GM13976 (cell line): ENCODE results near the gene RYR3.

Source experiments
- DNase-seq: peaks from one replicate; pipeline ENCODE4 v3.0.0; 2012; ENCODE audit warnings: low spot score
- CTCF ChIP-seq: IDR thresholded peaks from 2 replicates; pipeline ENCODE4 v1.5.1; 2012; ENCODE audit warnings: borderline replicate concordance, mild to moderate bottlenecking; ENCODE audit not compliant: insufficient read depth; ENCODE audit errors: extremely low read depth, missing control alignments, control extremely low read depth
- in situ Hi-C: fragments of 300-500 bp; cut with MboI; formaldehyde crosslinking; loops from one replicate; pipeline ENCODE4 v1.12.0; 2022; ENCODE audit warnings: low sequenced_read_pairs, mixed read lengths, inconsistent platforms; ENCODE audit not compliant: unreplicated experiment

Gene RYR3

DNA sequence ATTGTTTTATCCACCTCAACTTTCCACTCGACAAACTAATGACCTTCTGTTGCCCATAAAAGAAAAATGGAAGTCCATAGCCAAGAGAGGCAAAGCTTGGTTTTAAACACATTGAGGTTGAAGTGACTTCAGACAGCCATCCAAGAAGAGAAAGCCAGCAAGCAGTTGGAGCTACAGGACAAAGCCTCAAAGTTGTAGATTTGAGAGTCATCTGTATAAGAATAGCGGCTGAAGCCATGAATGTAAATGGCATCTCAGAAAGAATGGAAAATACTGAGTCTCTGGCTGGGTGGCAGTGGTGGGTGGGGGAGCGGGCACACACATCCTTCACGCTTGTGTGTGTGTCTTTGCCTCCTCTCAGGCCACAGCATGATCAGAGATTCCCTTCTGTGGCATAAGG lies 533.4 kb downstream of the RYR3 start:
- no peak for TF ChIP-seq CTCF
- in situ Hi-C loops = no loop called here
- DNase-seq = no peak

GRCh38 chr15:33844597-33844996 lies 533.8 kb downstream of the RYR3 start:
- TF ChIP-seq CTCF = no peak
- in situ Hi-C loops = no loop called here
- no peak for DNase-seq

DNA sequence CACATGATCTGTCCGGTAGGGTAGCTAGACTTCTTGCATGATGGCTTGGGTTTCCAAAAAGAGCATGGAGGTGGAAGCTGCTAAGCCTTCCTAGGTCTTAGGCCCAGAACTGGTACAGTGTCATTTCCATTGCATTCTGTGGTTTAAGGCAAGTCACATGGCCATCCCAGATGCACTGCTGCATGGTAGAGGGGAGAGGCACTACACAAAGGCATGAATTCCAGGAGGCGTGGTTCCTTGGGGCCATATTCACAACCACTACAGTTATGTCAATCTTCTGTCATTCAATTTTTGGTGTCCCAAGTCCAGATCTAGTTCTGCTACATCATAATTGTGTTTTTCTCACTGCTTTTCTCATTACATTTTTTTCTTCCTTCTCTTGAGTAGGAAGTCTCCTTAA lies 535.4 kb downstream of the RYR3 start:
- DNase-seq = no peak
- no peak for TF ChIP-seq CTCF
- in situ Hi-C loops = no loop called here

DNA sequence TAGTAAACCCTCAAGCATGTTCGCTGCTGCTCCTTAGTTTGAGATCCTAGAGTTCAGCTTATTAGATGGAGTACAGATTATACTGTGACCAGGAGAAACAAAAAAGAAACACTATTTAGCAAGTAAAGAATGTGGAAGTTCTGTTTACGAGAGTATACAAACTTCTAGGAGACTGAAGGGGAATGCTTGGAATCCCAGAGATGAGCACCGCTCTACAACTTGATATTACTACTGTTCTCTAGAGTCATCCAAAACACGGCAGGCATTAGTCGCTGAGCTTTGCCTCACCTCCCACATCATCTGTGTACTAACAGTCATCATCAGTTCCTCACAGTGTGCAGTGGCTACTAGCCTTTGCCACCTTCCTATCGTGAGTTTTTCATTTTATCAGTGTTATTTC lies 536.1 kb downstream of the RYR3 start:
- no peak for DNase-seq
- no peak for TF ChIP-seq CTCF
- in situ Hi-C loops = no loop called here

GRCh38 chr15:33848011-33848410 lies 537.2 kb downstream of the RYR3 start:
- no peak for TF ChIP-seq CTCF
- no peak for DNase-seq
- in situ Hi-C loops = no loop called here

DNA sequence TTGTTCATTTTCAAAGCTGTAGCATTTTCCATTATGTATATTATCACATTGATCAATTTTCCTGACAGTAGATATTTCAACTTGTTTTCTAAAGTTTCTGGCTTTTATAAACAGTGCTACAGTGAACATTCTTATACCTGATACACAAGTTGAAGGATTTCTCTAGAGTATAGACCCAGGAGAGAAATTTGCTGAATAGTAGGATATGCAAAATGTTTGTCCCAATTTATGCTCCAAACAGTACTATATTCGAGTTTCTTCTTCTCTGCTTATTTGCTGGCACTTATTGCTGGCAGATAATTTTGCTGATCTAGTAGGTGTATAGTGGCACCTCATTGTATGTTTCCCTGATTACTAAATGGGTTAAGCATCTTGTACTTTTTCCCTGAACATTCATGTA lies 540.3 kb downstream of the RYR3 start:
- no peak for TF ChIP-seq CTCF
- in situ Hi-C loops = no loop called here
- no peak for DNase-seq

- TF ChIP-seq CTCF = no peak
- DNase-seq = no peak
- in situ Hi-C loops = no loop called here
Measured at GRCh38 chr15:33852094-33852493, 541.3 kb downstream of the RYR3 start.
